Fibroblast of skin of left quadriceps (primary cell): ENCODE measurements around the gene MRTFA.
"Not testable (repeated sequence)": the region's sequence is repeated elsewhere in the genome, so short reads cannot be mapped to it uniquely, and the experiment has no call there.

ENCODE experiments used
- DNase-seq, 2 experiments: peaks; one replicate each; pipeline ENCODE4 v3.0.0-alpha.2; 2013; ENCODE audit warnings: low read depth in 2 of 2

MRTFA gene

GRCh38 chr22:40595497-40596234, 40.9 kb downstream of the MRTFA start:
- DNase-seq = no peak

GRCh38 chr22:40594924-40595323, 41.6 kb downstream of the MRTFA start:
- no peak for DNase-seq

GRCh38 chr22:40594346-40594745, 42.2 kb downstream of the MRTFA start:
- no peak for DNase-seq

GRCh38 chr22:40593460-40594273, 42.9 kb downstream of the MRTFA start:
- DNase-seq = no peak

- DNase-seq = no peak
Observed at GRCh38 chr22:40592352-40593113, 44.0 kb downstream of the MRTFA start.

- peak in 1 of 2 experiments; percentile 52 for DNase-seq
Observed at GRCh38 chr22:40588726-40589125, 47.8 kb downstream of the MRTFA start.

GRCh38 chr22:40586781-40587180, 49.7 kb downstream of the MRTFA start:
- DNase-seq = no peak

- DNase-seq = no peak
Observed at GRCh38 chr22:40585310-40585751, 51.2 kb downstream of the MRTFA start.

GRCh38 chr22:40584766-40585165, 51.8 kb downstream of the MRTFA start:
- not testable (repeated sequence) for DNase-seq

- no peak for DNase-seq
Observed at GRCh38 chr22:40583053-40583741, 53.3 kb downstream of the MRTFA start.

GRCh38 chr22:40582063-40582462, 54.5 kb downstream of the MRTFA start:
- no peak for DNase-seq

GRCh38 chr22:40580631-40581030, 55.9 kb downstream of the MRTFA start:
- no peak for DNase-seq

- DNase-seq = no peak
Observed at GRCh38 chr22:40578171-40578570, 58.3 kb downstream of the MRTFA start.

- DNase-seq = no peak
Observed at GRCh38 chr22:40572976-40573375, 63.5 kb downstream of the MRTFA start.

- DNase-seq = no peak
Observed at GRCh38 chr22:40571887-40572286, 64.6 kb downstream of the MRTFA start.

- no peak for DNase-seq
Observed at GRCh38 chr22:40567626-40568328, 68.7 kb downstream of the MRTFA start.

GRCh38 chr22:40567106-40567505, 69.4 kb downstream of the MRTFA start:
- no peak for DNase-seq

- DNase-seq = no peak
Observed at GRCh38 chr22:40560994-40561515, 75.5 kb downstream of the MRTFA start.

- DNase-seq = peak; percentile 58 to 60
Observed at GRCh38 chr22:40560551-40560950, 76.0 kb downstream of the MRTFA start.

- DNase-seq = no peak
Observed at GRCh38 chr22:40557972-40558371, 78.5 kb downstream of the MRTFA start.

- no peak for DNase-seq
Observed at GRCh38 chr22:40556641-40557040, 79.9 kb downstream of the MRTFA start.
